SK-N-SH treated with all-trans-retinoic acid at 6 μM for 48 hours (cell line): ENCODE measurements around the gene TTLL1.

ENCODE experiments used
- ATAC-seq: fragments of 200-7000 bp; cut with Tn5 transposase; 3 replicates; pipeline ENCODE4 v1.9.1; 2020; ENCODE audit warnings: mild to moderate bottlenecking, moderate library complexity
- ARNTL ChIP-seq: fragments of 450-650 bp; formaldehyde crosslinking; IDR thresholded peaks from 2 replicates; pipeline ENCODE4 v1.5.0; 2020; ENCODE audit warnings: low read depth, mild to moderate bottlenecking, moderate library complexity, borderline replicate concordance
- BACH2 ChIP-seq: fragments of 250-450 bp; sonication (Bioruptor Pico); IDR thresholded peaks from 2 replicates; pipeline ENCODE4 v1.9.0; 2021; ENCODE audit warnings: mild to moderate bottlenecking, borderline replicate concordance
- CSDC2 ChIP-seq: fragments of 250-450 bp; sonication (Bioruptor Pico); IDR thresholded peaks from 2 replicates; pipeline ENCODE4 v1.5.0; 2020; ENCODE audit warnings: mild to moderate bottlenecking, moderate library complexity
- CSRNP3 ChIP-seq: fragments of 250-450 bp; sonication (Bioruptor Pico); IDR thresholded peaks from 2 replicates; pipeline ENCODE4 v1.5.1; 2021; ENCODE audit warnings: mild to moderate bottlenecking, moderate library complexity
- GLIS3 ChIP-seq: fragments of 250-450 bp; sonication (Bioruptor Pico); IDR thresholded peaks from 2 replicates; pipeline ENCODE4 v1.5.0; 2020; ENCODE audit warnings: mild to moderate bottlenecking, moderate library complexity
- ISL1 ChIP-seq: fragments of 250-450 bp; sonication (Bioruptor Pico); IDR thresholded peaks from 2 replicates; pipeline ENCODE4 v2.1.2; 2022; ENCODE audit warnings: mild to moderate bottlenecking, moderate library complexity
- OSR1 ChIP-seq: fragments of 250-450 bp; sonication (Bioruptor Pico); IDR thresholded peaks from 2 replicates; pipeline ENCODE4 v1.8.0; 2022; ENCODE audit warnings: moderate library complexity, mild to moderate bottlenecking, inconsistent platforms
- PPARA ChIP-seq: fragments of 250-450 bp; sonication (Bioruptor Pico); IDR thresholded peaks from 2 replicates; pipeline ENCODE4 v1.5.0; 2020; ENCODE audit warnings: mild to moderate bottlenecking, borderline replicate concordance
- RARB ChIP-seq: fragments of 250-450 bp; sonication (Bioruptor Pico); IDR thresholded peaks from 2 replicates; pipeline ENCODE4 v1.8.0; 2021; ENCODE audit warnings: mild to moderate bottlenecking, moderate library complexity
- SNAI2 ChIP-seq: fragments of 250-450 bp; sonication (Bioruptor Pico); IDR thresholded peaks from 2 replicates; pipeline ENCODE4 v1.5.0; 2020; ENCODE audit warnings: mild to moderate bottlenecking, moderate library complexity
- TCF4 ChIP-seq: fragments of 250-450 bp; sonication (Bioruptor Pico); IDR thresholded peaks from 2 replicates; pipeline ENCODE4 v1.8.0; 2021; ENCODE audit warnings: mild to moderate bottlenecking, moderate library complexity, borderline replicate concordance
- TOX ChIP-seq: fragments of 250-450 bp; sonication (Bioruptor Pico); IDR thresholded peaks from 2 replicates; pipeline ENCODE4 v1.8.0; 2021; ENCODE audit warnings: mild to moderate bottlenecking, moderate library complexity, borderline replicate concordance
- TSHZ2 ChIP-seq: fragments of 250-450 bp; sonication (Bioruptor Pico); IDR thresholded peaks from 2 replicates; pipeline ENCODE4 v1.5.0; 2020; ENCODE audit warnings: mild to moderate bottlenecking, moderate library complexity
- ZC3H10 ChIP-seq: fragments of 250-450 bp; sonication (Bioruptor Pico); IDR thresholded peaks from 2 replicates; pipeline ENCODE4 v1.5.1; 2021; ENCODE audit warnings: mild to moderate bottlenecking, moderate library complexity
- ZFP30 ChIP-seq: fragments of 450-650 bp; formaldehyde crosslinking; IDR thresholded peaks from 2 replicates; pipeline ENCODE4 v1.5.0; 2022; ENCODE audit warnings: mild to moderate bottlenecking, moderate library complexity
- ZNF70 ChIP-seq: fragments of 450-650 bp; formaldehyde crosslinking; IDR thresholded peaks from 2 replicates; pipeline ENCODE4 v1.5.0; 2020; ENCODE audit warnings: mild to moderate bottlenecking, moderate library complexity
- TF ChIP-seq, protein P1 (sequence below): fragments of 250-450 bp; sonication (Bioruptor Pico); IDR thresholded peaks from 2 replicates; pipeline ENCODE4 v1.8.0; 2020; ENCODE audit warnings: mild to moderate bottlenecking, moderate library complexity, borderline replicate concordance
- TF ChIP-seq, protein P2 (sequence below): fragments of 250-450 bp; sonication (Bioruptor Pico); IDR thresholded peaks from 2 replicates; pipeline ENCODE4 v1.5.1; 2020; ENCODE audit warnings: low read depth, mild to moderate bottlenecking, moderate library complexity

Gene TTLL1

DNA sequence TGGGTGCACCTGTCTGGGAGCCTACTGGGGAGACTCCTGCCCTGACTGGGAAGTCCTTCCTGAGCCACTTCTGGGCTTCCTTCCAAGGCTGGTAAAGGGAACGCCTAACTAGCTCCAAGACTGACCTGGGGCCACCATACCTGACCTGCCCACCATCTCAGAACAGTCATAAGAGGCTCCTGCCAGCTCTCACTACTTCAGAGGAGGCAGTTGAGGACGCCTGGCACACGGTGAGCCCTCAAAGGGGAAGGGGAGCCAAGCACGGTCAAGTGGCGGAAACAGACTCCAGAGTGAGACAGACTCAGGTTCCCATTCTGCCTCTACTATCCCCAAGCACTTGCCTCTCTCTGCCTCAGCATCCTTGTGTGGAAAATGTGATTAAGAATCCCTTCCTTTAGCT, 46.4 kb upstream of the TTLL1 start:
- TF ChIP-seq PPARA (CRISPR knock-in tag) = no peak
- no peak for TF ChIP-seq ISL1
- TF ChIP-seq ZC3H10 (CRISPR knock-in tag) = no peak
- TF ChIP-seq TCF4 (CRISPR knock-in tag) = no peak
- TF ChIP-seq, protein P1, sequence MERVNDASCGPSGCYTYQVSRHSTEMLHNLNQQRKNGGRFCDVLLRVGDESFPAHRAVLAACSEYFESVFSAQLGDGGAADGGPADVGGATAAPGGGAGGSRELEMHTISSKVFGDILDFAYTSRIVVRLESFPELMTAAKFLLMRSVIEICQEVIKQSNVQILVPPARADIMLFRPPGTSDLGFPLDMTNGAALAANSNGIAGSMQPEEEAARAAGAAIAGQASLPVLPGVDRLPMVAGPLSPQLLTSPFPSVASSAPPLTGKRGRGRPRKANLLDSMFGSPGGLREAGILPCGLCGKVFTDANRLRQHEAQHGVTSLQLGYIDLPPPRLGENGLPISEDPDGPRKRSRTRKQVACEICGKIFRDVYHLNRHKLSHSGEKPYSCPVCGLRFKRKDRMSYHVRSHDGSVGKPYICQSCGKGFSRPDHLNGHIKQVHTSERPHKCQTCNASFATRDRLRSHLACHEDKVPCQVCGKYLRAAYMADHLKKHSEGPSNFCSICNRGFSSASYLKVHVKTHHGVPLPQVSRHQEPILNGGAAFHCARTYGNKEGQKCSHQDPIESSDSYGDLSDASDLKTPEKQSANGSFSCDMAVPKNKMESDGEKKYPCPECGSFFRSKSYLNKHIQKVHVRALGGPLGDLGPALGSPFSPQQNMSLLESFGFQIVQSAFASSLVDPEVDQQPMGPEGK (CRISPR knock-in tag) = no peak
- no peak for TF ChIP-seq ZFP30 (CRISPR knock-in tag)
- TF ChIP-seq TSHZ2 (CRISPR knock-in tag) = no peak
- TF ChIP-seq OSR1 (CRISPR knock-in tag) = no peak
- TF ChIP-seq GLIS3 (CRISPR knock-in tag) = no peak
- TF ChIP-seq, protein P2, sequence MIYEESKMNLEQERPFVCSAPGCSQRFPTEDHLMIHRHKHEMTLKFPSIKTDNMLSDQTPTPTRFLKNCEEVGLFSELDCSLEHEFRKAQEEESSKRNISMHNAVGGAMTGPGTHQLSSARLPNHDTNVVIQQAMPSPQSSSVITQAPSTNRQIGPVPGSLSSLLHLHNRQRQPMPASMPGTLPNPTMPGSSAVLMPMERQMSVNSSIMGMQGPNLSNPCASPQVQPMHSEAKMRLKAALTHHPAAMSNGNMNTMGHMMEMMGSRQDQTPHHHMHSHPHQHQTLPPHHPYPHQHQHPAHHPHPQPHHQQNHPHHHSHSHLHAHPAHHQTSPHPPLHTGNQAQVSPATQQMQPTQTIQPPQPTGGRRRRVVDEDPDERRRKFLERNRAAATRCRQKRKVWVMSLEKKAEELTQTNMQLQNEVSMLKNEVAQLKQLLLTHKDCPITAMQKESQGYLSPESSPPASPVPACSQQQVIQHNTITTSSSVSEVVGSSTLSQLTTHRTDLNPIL (CRISPR knock-in tag) = no peak
- no peak for TF ChIP-seq CSRNP3 (CRISPR knock-in tag)
- no peak for TF ChIP-seq RARB (CRISPR knock-in tag)
- no peak for TF ChIP-seq TOX
- TF ChIP-seq ZNF70 (CRISPR knock-in tag) = no peak
- no peak for TF ChIP-seq BACH2 (CRISPR knock-in tag)
- no peak for TF ChIP-seq ARNTL (CRISPR knock-in tag)
- ATAC-seq = no peak

DNA sequence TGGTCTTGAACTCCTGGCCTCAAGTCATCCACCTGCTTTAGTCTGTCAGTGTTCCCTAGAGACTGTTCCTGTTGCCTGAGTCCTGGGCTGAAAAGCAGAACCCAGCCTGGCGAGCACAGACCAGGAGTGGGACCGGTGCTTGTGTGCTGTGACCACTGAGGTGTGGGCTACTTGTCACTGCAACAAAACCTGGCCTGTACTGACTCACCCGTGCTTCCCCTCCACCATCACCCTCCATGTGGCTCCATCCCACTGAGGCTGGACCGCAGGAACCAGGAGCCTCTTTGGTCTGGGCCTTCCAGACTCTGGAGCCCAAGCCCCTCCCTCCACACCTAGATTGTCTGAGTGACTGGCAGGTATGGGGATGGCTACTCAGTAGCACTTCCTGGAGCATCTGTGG, 45.4 kb upstream of the TTLL1 start:
- no peak for TF ChIP-seq SNAI2
- no peak for TF ChIP-seq ARNTL (CRISPR knock-in tag)
- no peak for TF ChIP-seq CSDC2
- no peak for TF ChIP-seq TSHZ2 (CRISPR knock-in tag)
- no peak for TF ChIP-seq TCF4 (CRISPR knock-in tag)
- no peak for TF ChIP-seq OSR1 (CRISPR knock-in tag)
- TF ChIP-seq, protein P1 (CRISPR knock-in tag) = no peak
- ATAC-seq = no peak
